RWPE2 (cell line): ENCODE measurements around the gene RPGRIP1L.

ENCODE experiments used
- ATAC-seq: fragments of 200-7000 bp; cut with Tn5 transposase; 3 replicates; pipeline ENCODE4 v1.9.1; 2021; ENCODE audit warnings: low read depth
- DNase-seq: peaks from one replicate; pipeline ENCODE4 v3.0.0-alpha.2; 2020; ENCODE audit warnings: low spot score
- H3K27ac ChIP-seq: fragments of 450-650 bp; 2 replicates; pipeline ENCODE4 v1.5.1; 2017; ENCODE audit warnings: mild to moderate bottlenecking; ENCODE audit not compliant: poor library complexity, severe bottlenecking
- H3K27me3 ChIP-seq: fragments of 250-450 bp; sonication (Bioruptor Pico); 2 replicates; pipeline ENCODE4 v1.5.1; 2021; ENCODE audit warnings: mild to moderate bottlenecking, moderate library complexity; ENCODE audit not compliant: insufficient read depth, poor library complexity, severe bottlenecking
- H3K36me3 ChIP-seq: fragments of 250-450 bp; sonication (Bioruptor Pico); 2 replicates; pipeline ENCODE4 v1.5.1; 2020; ENCODE audit warnings: low read depth, mild to moderate bottlenecking, moderate library complexity
- H3K4me1 ChIP-seq: fragments of 250-450 bp; sonication (Bioruptor Pico); 2 replicates; pipeline ENCODE4 v1.5.1; 2021; ENCODE audit warnings: mild to moderate bottlenecking, moderate library complexity; ENCODE audit not compliant: insufficient read depth, poor library complexity, severe bottlenecking
- H3K4me3 ChIP-seq: fragments of 250-450 bp; sonication (Bioruptor Pico); 2 replicates; pipeline ENCODE4 v1.5.1; 2021; ENCODE audit warnings: mild to moderate bottlenecking, moderate library complexity; ENCODE audit not compliant: severe bottlenecking
- H3K9me3 ChIP-seq: fragments of 250-450 bp; sonication (Bioruptor Pico); 2 replicates; pipeline ENCODE4 v1.5.1; 2021; ENCODE audit warnings: mild to moderate bottlenecking, moderate library complexity; ENCODE audit not compliant: severe bottlenecking
- TF ChIP-seq, protein P1 (sequence below): fragments of 450-650 bp; IDR thresholded peaks from one replicate; pipeline ENCODE4 v1.5.1; 2017; ENCODE audit warnings: mild to moderate bottlenecking, moderate library complexity; ENCODE audit not compliant: poor library complexity, severe bottlenecking

RPGRIP1L gene

DNA sequence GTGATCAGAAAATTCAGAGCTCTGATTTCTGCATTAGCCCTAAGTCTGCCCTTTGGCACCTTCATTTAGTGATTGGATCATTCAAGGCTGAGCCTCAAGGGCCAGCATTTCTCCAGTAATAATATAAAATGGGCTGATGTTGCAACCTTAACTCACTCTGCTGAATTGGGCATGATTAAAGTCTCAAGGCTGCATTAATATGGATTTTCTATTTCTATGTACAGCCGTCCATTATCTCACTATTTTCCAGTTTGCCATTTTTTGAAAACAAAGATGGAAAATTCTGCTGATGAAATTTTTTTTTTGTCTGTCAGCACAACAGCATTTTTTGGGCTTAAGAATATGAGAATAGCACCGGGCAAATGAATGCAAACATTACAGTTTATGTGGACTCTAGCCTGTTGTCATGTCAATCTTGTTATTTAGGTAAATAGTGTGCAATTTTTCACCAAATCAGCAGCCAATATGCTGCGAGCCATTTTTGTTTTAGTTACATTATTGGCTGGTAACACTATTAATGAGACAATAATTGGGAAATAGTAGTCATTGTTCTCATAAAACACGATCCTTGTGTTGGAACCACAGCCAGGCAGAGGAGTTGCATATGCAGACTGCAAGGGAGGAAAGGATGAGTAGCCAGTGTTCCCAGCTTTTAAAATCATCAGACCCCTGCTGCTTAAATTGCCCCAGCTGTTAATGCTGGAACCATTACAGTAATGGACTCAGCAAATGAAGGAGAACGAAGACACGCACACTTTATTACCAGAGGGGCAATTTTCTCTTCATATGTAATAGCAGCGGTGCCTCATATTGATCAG is 10.8 kb upstream of the RPGRIP1L start:
- no peak for ATAC-seq
- TF ChIP-seq, protein P1, sequence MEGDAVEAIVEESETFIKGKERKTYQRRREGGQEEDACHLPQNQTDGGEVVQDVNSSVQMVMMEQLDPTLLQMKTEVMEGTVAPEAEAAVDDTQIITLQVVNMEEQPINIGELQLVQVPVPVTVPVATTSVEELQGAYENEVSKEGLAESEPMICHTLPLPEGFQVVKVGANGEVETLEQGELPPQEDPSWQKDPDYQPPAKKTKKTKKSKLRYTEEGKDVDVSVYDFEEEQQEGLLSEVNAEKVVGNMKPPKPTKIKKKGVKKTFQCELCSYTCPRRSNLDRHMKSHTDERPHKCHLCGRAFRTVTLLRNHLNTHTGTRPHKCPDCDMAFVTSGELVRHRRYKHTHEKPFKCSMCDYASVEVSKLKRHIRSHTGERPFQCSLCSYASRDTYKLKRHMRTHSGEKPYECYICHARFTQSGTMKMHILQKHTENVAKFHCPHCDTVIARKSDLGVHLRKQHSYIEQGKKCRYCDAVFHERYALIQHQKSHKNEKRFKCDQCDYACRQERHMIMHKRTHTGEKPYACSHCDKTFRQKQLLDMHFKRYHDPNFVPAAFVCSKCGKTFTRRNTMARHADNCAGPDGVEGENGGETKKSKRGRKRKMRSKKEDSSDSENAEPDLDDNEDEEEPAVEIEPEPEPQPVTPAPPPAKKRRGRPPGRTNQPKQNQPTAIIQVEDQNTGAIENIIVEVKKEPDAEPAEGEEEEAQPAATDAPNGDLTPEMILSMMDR: no peak
- no peak for DNase-seq
- no peak overlapping the region for H3K4me3 ChIP-seq
- peaks cover 3% of the 10 kb centered on the region for H3K9me3 ChIP-seq
- peaks cover 4% of the 10 kb centered on the region; the same call in 1 of the 2 replicates for H3K36me3 ChIP-seq
- no peaks in the 10 kb centered on the region for H3K4me1 ChIP-seq
- no peaks in the 10 kb centered on the region for H3K27me3 ChIP-seq
- H3K27ac ChIP-seq: no peak overlapping the region

DNA sequence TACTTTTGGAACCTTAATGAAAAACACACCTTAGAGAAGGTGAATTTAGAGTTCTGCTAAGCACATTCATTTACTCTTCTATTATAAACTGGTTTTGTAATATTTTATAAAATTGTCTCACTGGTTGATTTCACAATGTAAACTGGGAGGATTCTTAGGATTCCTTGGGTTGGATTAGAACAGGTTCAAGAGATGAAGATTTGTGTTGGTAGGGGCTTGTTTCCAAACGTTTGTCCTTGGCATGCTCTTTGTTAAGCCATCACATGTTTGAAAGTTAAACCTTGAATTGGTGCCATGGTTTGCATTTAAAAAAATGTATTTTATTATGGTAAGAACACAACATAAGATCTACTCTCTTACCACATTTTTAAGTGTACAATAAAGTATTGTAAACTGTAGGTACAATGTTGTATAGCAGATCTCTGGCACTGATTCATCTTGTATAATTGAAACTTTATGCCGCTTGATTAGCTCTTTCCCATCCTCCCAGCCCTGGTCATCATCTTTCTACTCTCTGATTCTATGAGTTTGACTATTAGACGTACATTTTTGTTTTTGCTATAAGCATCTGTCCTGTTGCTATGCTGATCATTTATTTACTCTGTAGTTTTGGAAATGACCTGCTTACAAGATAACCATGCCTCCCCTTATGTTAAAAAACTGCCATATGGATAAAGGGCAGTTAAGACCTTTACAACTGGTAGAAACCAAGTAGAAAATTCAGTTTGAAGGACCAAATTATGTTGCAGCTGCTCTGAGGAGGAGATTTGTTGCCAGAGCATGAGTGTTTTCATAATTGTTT is 9.9 kb upstream of the RPGRIP1L start:
- H3K4me1 ChIP-seq: no peaks in the 10 kb centered on the region
- peaks cover 4% of the 10 kb centered on the region; the same call in 1 of the 2 replicates for H3K36me3 ChIP-seq
- H3K27me3 ChIP-seq: no peaks in the 10 kb centered on the region
- peaks cover 3% of the 10 kb centered on the region for H3K9me3 ChIP-seq
- TF ChIP-seq, protein P1: no peak
- H3K27ac ChIP-seq: no peak overlapping the region
- no peak overlapping the region for H3K4me3 ChIP-seq
- ATAC-seq (no peak), DNase-seq (no peak)

DNA sequence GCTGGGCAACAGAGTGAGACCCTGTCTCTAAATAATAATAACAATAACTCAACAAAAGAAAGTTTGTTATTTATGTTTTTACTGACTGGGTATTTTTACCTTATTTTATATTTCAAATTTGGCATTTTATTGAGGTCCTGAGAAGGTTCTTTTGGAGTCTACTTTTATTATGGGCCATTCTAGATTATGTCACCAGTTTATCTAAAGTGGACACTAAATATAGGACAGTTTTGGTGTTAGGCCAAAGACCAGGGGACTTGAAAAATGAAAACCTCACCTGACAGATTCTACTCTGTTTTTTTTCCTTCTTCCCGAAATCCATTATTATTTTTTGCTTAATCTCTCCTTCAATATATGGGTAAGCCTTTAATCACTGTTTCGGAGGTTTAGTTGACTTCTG is 8.4 kb upstream of the RPGRIP1L start:
- no peak for DNase-seq
- Histone ChIP-seq H3K27me3 (no peaks in the 10 kb centered on the region), H3K36me3 (peaks cover 4% of the 10 kb centered on the region), H3K9me3 (peaks cover 3% of the 10 kb centered on the region), H3K27ac (no peak overlapping the region), H3K4me1 (no peaks in the 10 kb centered on the region), H3K4me3 (no peak overlapping the region)
- TF ChIP-seq, protein P1: no peak
- no peak for ATAC-seq

DNA sequence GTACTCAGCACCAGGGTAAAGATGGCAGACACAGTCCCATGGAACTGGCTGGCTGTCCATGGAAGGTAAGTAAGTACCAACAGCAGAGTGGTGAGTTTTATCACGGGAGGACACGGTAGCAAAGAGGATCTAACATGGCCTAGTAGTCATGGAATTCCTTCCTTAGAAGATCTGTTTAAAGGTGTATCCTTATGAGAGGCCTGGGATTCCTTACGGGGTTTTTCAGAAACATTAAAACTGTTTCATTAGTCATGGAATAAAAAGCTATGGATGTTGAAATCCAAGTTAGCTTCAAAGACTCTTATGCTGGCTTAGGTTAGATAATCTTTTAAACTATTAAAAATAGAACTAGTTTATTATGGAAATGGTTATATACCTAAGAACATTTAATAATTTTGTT is 7.7 kb upstream of the RPGRIP1L start:
- ATAC-seq: no peak
- no peaks in the 10 kb centered on the region for H3K4me1 ChIP-seq
- no peak overlapping the region for H3K27ac ChIP-seq

More for the DNA sequence above, 7.7 kb upstream of the RPGRIP1L start:
- Histone ChIP-seq H3K9me3 (no peaks in the 10 kb centered on the region), H3K36me3 (peaks cover 4% of the 10 kb centered on the region), H3K27me3 (no peaks in the 10 kb centered on the region), H3K4me3 (no peak overlapping the region)
- TF ChIP-seq, protein P1: no peak
- DNase-seq: no peak
